GM18868 (cell line): Measurements from ENCODE around the gene CNKSR3.

Experiments
- ATAC-seq: cut with Tn5 transposase; IDR thresholded peaks from one replicate; pipeline ENCODE4 v1.9.1; 2021; ENCODE audit warnings: mild to moderate bottlenecking, moderate library complexity; ENCODE audit not compliant: unreplicated experiment

Gene CNKSR3

DNA sequence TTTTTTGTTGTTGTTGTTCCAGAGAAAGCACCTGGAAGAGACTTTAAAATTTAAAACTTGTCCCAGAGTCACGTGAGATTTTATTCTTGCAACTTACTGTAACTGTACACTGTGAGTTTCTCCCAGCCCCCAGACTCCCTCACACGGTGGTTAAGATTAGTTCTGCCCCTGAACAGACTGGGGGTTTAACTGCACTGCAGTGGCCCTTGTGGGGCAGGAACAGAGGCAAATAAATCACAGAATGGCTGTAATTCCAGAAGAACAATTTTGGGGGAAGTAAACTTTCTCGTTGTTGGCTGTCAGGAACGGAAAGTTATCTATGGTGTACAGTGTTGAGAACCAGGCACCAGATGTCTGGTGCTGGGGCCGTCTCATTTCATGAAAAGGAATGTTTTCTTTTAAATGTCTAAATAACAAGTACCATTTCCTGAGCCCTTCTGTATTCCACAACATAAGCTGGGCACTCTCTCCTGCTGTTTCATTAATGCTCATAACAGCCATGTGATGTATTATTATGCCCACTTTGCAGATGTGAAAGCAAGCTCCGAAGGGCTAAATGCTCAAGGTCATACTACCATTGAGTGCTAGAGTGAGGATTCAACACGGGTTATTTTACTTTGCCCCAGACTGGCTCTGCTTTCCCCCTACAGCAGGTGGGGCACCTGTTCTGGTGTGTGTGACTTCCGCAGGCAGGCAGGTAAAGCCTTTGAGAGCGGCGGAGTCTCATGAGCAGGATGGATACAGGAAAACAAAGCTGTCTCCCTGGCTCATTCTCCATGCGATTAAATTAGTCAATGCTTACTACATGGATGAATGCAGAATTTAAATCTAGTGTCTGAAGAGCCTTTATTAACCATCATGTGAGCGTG, 30.5 kb downstream of the CNKSR3 start:
- ATAC-seq, result no peak

DNA sequence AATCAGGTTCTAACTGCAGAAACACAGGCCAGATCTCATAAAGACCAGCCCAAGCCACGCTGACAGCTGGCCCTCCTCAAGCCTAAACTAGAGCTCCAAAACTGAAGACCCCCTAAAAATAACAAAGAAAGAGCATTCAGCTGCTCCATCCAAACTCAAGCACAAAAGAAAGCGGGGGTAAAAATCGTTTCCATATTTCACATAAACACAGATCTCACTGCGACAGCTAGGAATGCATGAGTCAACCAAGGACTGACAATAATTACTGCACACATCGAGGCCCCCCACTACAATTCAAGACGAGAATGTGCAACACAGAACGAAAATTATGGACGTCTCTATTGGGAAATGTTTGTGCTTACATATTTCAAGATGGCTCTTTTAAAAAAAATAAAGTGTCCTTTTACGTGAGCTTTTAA, 31.1 kb downstream of the CNKSR3 start:
- no peak for ATAC-seq

DNA sequence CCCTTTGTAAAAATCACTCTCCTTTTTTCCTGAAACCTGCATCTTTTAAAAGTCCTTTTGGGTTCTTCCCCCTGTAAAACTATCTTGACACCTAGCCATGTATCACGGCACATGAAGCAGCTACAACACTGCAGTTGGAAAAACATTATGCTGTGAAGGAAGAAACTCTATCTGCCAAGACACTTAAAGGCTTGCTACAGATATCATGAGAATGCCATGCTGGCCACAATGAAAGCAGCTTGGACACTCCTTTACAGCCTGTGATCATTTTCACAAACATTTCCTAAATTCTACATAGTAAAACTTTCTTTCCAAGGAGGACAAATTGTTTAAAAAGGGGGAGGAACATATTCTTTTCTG, 31.8 kb downstream of the CNKSR3 start:
- ATAC-seq, result no peak

DNA sequence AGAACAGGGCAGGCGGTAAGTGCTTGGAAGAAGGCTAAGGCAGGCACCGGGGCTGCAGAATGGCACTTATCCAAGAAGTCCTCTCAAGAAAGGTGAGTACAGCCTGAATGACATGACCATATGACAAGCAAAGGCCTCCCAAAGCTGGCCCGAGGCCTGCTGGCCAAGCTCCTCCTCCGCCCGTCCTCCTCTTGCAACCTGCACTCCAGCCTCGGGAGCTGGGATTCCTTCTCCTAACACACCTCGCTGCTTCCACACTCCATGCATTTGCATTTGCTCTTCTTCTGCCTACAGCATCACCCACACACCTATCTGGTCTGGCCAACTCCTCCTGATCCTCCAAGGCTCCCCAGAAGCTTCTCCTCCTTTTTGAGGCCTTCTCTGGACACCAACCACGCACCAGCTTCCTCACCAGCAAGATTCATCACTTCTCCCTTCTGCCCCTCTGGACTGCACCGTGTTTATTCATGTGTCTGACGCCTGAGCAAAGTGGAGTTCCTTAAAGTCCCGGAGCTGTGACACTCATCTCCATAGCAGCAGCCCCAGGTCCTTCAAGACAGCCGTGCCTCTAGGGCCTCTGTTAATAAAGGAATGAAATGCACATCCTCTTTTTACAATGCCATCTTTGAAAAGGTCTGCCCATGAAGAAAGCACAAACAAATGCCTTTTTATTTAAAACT, 32.3 kb downstream of the CNKSR3 start:
- ATAC-seq, result no peak

- no peak for ATAC-seq
Observed at GRCh38 chr6:154476494-154476893, 34.0 kb downstream of the CNKSR3 start.

DNA sequence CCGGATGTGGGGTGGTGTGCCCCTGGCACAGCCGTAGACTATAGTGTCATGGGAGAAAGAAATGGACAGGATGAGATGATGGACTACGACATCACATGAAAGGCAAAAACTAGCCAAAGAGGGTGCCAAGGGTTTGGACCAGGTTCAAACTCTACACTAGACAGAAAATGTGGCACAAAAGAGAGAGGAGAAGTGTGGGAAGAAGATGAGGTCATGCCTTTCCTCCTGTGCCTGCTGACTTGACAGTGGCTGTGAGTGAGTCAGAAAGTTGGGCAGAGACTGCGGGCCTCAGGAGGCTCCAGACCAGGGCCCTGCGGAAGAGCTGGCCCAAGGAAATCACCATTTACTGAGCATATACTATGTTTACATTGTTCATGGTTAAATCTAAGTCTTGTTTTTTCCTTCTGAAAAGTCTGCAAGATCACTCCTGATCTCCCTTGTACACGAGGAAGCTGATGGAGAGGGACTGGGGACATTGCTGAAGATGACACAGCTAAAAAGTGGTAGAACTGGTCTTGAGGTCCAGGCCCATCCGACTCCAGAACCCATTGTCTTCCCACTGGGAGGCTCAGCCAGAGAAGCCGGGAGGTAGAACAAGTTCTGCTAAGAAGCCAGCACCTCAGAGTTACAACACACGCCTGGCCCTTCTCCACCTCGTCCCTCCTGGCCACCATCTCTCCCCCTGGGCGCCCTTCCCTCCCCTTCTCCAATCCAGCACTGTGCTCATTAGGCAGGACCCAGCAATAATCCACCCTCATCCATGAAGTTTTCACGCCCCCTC, 35.6 kb downstream of the CNKSR3 start:
- no peak for ATAC-seq

GRCh38 chr6:154473324-154473723, 37.2 kb downstream of the CNKSR3 start:
- ATAC-seq, result no peak

DNA sequence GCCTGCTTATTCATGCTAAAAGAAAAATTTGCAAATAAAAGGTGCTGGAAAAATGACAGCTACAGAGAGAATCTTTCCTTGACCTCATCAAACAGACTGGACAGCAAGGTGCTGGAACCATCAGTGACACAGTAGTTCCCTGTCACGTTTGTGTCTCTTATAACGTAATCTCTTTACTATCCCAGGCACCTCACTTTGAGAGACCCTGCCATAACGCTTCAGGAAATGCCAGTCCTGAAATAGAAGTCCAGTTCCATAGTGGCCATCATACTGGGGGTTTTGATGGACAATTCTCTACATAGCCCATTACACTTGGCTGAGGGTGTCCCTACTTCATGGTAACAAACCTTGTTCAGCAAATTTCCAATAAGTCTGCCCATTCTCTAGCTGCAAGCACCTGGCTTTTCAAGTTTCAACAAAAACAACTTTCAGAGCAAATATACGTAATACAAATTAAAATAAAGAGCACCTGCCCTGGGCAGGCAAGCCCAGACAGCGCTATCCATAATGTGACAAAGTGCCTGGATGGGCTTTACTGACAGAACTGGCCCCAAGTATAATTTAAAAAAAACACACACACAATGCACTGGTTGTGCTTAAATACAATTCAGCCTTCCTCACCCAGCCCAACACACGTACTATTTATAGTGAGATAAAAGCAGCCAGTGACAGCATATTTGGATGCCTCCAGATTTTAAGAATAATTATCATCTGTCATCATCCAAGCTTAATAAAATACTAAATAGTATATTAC, 38.7 kb downstream of the CNKSR3 start:
- ATAC-seq, result no peak

DNA sequence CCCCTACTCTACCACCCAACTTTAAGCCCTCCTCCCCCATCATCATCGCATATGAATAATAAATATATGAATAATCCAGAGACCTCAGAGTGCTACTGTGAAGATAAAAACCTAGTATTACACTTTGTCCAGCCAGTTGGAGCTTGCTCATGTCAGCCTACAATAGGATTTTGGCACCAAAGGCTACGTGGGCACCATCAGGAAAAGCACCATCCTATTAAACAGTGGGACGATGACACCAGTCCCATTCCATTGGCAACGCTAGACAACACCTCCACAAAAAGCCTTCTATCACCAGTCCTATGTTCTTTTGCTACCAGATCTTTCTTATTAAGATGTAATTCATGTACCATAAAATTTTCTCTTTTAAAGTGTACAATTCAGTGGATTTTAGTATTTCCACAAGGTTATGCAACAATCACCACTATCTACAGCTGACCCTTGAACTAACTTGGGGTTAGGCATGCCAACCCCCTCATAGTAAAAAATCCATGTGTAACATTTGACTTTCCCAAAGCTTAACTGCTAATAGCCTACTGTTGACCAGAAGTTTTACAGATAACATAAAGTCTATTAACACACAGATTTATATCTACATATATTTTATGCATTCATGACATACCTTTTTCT, 41.1 kb downstream of the CNKSR3 start:
- no peak for ATAC-seq

- ATAC-seq, result no peak
Observed at GRCh38 chr6:154468760-154469159, 41.7 kb downstream of the CNKSR3 start.

DNA sequence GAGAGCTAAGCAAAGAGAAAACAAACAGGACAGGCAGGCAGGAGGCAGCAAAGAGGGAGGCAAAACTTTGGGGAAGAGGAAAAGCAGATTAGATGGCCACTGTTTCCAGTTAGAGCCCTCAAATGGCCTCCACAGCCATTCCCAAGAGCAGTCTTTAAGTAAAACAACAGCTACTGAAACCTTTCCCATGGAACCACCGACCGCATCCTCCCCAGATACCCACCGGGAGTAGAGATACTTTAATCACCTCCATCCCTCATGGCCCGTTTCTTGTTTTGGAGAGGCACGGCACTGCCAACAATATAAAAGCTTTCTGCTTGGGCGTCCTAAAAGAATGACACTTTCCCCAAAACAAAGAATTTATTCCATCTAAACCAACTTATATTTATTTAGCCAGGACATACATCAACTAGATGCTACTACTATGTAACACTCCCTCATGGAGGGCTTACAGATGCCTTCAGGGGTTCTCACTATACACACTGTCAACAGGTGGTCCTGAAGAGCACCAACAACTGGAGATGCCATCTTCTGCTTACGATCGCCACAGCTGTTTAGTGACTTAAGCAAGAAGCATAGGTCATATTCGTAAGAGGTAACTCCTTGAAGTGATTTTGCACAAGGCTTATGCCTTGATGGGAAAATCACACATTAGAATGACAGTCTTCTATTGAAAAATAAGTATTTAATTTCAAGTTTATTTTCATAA, 43.4 kb downstream of the CNKSR3 start:
- no peak for ATAC-seq

DNA sequence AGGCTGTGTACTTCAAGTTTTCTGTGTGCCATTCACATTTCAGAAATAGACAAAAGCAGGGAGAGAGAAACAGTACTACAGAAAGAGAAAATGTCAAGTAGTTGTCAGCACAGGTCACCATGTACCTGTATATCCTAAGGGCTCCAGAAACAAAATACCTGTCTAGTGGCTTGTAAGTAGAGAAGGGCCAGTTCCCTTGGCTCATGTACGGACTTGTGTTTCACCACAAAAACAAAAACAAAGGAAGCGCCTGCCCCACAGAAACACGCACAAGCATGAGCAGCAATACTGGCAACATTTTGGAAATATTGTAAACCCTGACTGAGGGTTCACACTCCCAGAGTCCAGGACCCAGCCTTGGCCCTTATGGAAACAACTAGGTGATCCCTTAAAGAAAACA, 44.3 kb downstream of the CNKSR3 start:
- no peak for ATAC-seq

- no peak for ATAC-seq
Observed at GRCh38 chr6:154463573-154464419, 46.7 kb downstream of the CNKSR3 start.

DNA sequence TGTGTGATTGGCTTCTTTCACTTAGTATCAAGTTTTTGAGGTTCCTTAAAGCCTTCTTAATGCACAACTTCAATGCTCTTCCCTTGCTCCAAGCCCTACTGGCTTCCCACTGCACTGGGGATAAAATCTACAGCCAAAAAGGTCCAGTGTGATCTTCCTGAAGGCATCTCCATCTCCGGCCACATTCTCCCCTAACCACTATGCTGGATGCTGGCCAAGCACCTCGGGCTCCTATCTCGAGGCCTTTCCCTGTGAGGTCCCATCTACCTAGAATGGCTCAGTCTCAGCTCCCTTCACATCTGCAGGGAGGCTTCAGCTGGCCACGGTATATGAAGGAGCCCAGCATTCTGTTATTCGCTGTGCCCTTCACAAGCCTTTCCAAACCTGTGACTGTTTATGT, 48.1 kb downstream of the CNKSR3 start:
- ATAC-seq, result no peak

DNA sequence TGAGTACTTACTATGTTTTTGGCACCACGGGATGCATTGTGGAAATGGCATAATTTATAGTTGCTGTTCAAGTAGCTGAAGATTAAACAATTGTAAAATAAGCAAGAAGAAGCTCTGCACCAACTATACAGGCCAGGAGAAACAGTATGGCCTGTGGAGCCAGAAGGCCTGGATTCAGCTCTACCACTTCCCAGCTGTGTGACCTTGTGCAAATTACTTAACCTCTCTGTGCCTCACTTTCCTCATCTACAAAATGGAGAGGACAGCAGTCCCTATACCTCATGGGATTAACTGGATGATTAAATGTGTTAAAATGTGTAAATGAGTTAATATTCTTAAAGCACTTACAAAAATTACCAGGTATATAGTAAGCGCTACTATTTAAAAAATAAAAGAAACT, 49.1 kb downstream of the CNKSR3 start:
- ATAC-seq, result no peak

DNA sequence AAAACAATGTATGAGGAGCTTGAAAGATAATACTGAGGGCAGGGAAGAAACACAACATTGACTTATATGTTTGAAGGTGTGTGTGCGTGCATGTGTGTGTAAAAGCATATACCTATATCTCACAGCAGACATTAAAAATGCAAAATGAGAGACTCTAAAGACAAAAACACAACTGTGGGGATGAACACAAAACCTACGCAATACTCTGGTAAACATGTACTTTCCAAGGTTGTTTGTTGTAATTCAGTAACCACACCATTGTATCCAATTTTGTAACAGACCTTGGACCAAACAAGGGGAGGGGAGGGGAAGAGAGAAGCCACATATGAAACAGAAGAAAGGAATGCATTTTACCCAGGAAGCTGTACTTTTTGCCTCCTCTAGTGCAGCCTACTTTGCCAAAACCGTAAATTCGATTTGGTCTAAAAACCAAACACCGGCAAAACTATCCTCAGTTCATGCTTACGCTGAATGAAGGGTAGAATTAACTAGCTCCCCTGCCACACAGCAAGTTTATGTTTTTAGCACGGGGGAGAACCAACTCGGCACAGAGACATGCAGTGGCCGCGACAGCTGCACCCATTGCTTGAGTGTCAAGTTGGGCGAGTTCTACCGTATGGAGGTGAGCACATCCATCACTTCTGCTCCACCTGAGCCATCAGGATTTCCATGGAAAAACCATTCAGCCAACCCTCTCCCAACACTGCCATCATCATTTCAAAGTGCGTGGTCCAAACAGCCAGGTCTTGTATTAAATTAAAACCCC, 50.0 kb downstream of the CNKSR3 start:
- ATAC-seq, result no peak

DNA sequence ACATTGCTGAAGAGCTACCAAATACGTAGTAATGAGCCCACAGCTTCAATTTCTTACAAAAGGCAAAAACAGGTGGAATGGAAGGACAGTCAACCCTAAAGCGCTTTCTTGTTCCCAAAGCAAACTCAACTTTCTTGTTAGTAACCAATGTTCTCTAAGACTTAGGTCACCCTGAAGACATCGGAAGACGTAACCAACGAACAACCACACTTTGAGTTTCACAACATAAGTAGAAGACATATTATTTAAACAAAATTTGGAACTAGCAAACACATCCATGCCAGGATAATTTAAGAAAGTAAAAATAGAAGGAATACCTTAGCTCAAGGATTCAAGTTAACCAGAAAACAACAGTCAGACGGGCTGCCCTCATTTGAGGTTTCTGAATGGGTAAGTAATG, 51.0 kb downstream of the CNKSR3 start:
- no peak for ATAC-seq
